SK-N-SH (cell line): ENCODE measurements around the gene TRABD2A. TPM values are rescaled to one million over a fixed set of nuclear protein-coding genes. Genes with fewer than 3 reads are reported as not detected.

Source experiments
- CTCF ChIA-PET: fragments of 300-600, 350-600 bp; formaldehyde crosslinking; extraction: SDS; loops from one replicate; lab custom pipeline; 2021; lab: Yijun Ruan, JAX
- POLR2A ChIA-PET: fragments of 350-600 bp; sonication (Branson Sonifier 250); formaldehyde crosslinking; extraction: SDS; loops from one replicate; lab custom pipeline; 2020; ENCODE audit warnings: antibody characterized with exemption, inconsistent platforms; lab: Yijun Ruan, JAX
- DNase-seq: peaks from one replicate; pipeline ENCODE4 v3.0.0; 2012
- H2AFZ ChIP-seq: fragments of 200-600 bp; sonication (generic); 2 replicates; pipeline ENCODE4 v1.8.1; 2016; ENCODE audit warnings: antibody characterized with exemption, mild to moderate bottlenecking, low read depth
- H3F3A ChIP-seq: fragments of 200-600 bp; sonication (generic); replicated peaks from 2 replicates; pipeline ENCODE3; 2016; ENCODE audit warnings: antibody characterized with exemption, mild to moderate bottlenecking; ENCODE audit not compliant: insufficient read depth
- H3K27ac ChIP-seq, 2 experiments: fragments of 200-500 bp in 1 of 2; fragments of 200-600 bp in 1 of 2; sonication (Bioruptor generic) in 1 of 2; sonication (generic), shearing (Covaris generic) in 1 of 2; 2 replicates each; pipeline versions ENCODE4 v1.5.1 to v1.6.1; 2014 to 2016; ENCODE audit warnings: low read depth in 2 of 2, inconsistent platforms in 1 of 2, low read length in 1 of 2, mild to moderate bottlenecking in 1 of 2, mixed read lengths in 1 of 2
- H3K27me3 ChIP-seq: fragments of 200-600 bp; sonication (generic), shearing (Covaris generic); 2 replicates; pipeline ENCODE4 v1.6.1; 2016; ENCODE audit warnings: mixed run types; ENCODE audit not compliant: insufficient read depth
- H3K36me3 ChIP-seq, 2 experiments: fragments of 200-500 bp in 1 of 2; fragments of 200-600 bp in 1 of 2; sonication (Bioruptor generic) in 1 of 2; sonication (generic) in 1 of 2; replicated peaks in 1 of 2; 2 replicates each; pipeline versions ENCODE3 to v1.5.1; 2014 to 2016; ENCODE audit warnings: low read length in 1 of 2, mild to moderate bottlenecking in 1 of 2; ENCODE audit not compliant: insufficient read depth in 2 of 2, control insufficient read depth in 1 of 2
- H3K4me1 ChIP-seq, 2 experiments: fragments of 200-500 bp in 1 of 2; fragments of 200-600 bp in 1 of 2; sonication (Bioruptor generic) in 1 of 2; sonication (generic), shearing (Covaris generic) in 1 of 2; 2 replicates each; pipeline versions ENCODE4 v1.5.1 to v1.6.1; 2014 to 2016; ENCODE audit warnings: low read depth in 1 of 2, low read length in 1 of 2, mixed run types in 1 of 2; ENCODE audit not compliant: insufficient read depth in 2 of 2, control insufficient read depth in 1 of 2
- H3K4me2 ChIP-seq: fragments of 200-600 bp; sonication (generic), shearing (Covaris generic); 2 replicates; pipeline ENCODE4 v1.6.1; 2017; ENCODE audit warnings: mixed run types
- H3K4me3 ChIP-seq, 2 experiments: fragments of 200-500 bp in 1 of 2; fragments of 200-600 bp in 1 of 2; sonication (Bioruptor generic) in 1 of 2; sonication (generic), shearing (Covaris generic) in 1 of 2; 2 replicates each; pipeline versions ENCODE4 v1.5.1 to v1.8.1; 2014 to 2016; ENCODE audit warnings: low read depth in 2 of 2, inconsistent platforms in 1 of 2, low read length in 1 of 2, mild to moderate bottlenecking in 1 of 2, mixed read lengths in 1 of 2, moderate library complexity in 1 of 2
- H3K79me2 ChIP-seq: fragments of 200-600 bp; sonication (generic); 2 replicates; pipeline ENCODE4 v1.8.1; 2017; ENCODE audit warnings: mild to moderate bottlenecking; ENCODE audit not compliant: insufficient read depth
- H3K9ac ChIP-seq: fragments of 200-600 bp; sonication (generic); 2 replicates; pipeline ENCODE4 v1.6.1; 2017; ENCODE audit warnings: mixed run types
- H3K9me2 ChIP-seq: fragments of 200-600 bp; sonication (generic); 2 replicates; pipeline ENCODE4 v1.6.1; 2017; ENCODE audit warnings: mixed run types
- H3K9me3 ChIP-seq: fragments of 200-600 bp; sonication (generic); 2 replicates; pipeline ENCODE4 v1.6.1; 2017; ENCODE audit warnings: mixed run types, mild to moderate bottlenecking, moderate library complexity
- H4K20me1 ChIP-seq: fragments of 200-600 bp; sonication (generic); 2 replicates; pipeline ENCODE4 v1.6.1; 2017; ENCODE audit warnings: mild to moderate bottlenecking, mixed run types; ENCODE audit not compliant: insufficient read depth
- ELF1 ChIP-seq: IDR thresholded peaks from 2 replicates; pipeline ENCODE4 v1.4.0; 2012
- FOSL2 ChIP-seq: IDR thresholded peaks from 2 replicates; pipeline ENCODE4 v1.4.0; 2012; ENCODE audit warnings: low read depth, mild to moderate bottlenecking, moderate library complexity, borderline replicate concordance
- FOXJ3 ChIP-seq: sonication (generic); formaldehyde crosslinking; IDR thresholded peaks from 2 replicates; pipeline ENCODE4 v1.5.1; 2020; ENCODE audit warnings: mild to moderate bottlenecking, missing genetic modification reagents
- FOXM1 ChIP-seq: IDR thresholded peaks from 2 replicates; pipeline ENCODE4 v1.4.0; 2012; ENCODE audit warnings: low read depth, mild to moderate bottlenecking
- GABPA ChIP-seq: IDR thresholded peaks from 2 replicates; pipeline ENCODE4 v1.4.0; 2012; ENCODE audit warnings: low read depth, mild to moderate bottlenecking
- MEF2A ChIP-seq: IDR thresholded peaks from 2 replicates; pipeline ENCODE4 v1.4.0; 2012; ENCODE audit warnings: low read depth, borderline replicate concordance
- NFIC ChIP-seq: IDR thresholded peaks from 2 replicates; pipeline ENCODE4 v1.4.0; 2012; ENCODE audit warnings: borderline replicate concordance
- RAD21 ChIP-seq: IDR thresholded peaks from 2 replicates; pipeline ENCODE4 v1.6.1; 2012; ENCODE audit warnings: mild to moderate bottlenecking, low read length
- RCOR1 ChIP-seq: fragments of 150-350 bp; IDR thresholded peaks from 2 replicates; pipeline ENCODE4 v1.6.1; 2017; ENCODE audit warnings: antibody characterized with exemption, low read length
- RXRA ChIP-seq: IDR thresholded peaks from 2 replicates; pipeline ENCODE4 v1.4.0; 2012; ENCODE audit warnings: low read depth, mild to moderate bottlenecking, borderline replicate concordance
- SMC3 ChIP-seq: IDR thresholded peaks from 2 replicates; pipeline ENCODE4 v1.6.1; 2012; ENCODE audit warnings: low read depth, low read length, improper control_type of control experiment
- TAF1 ChIP-seq: IDR thresholded peaks from 2 replicates; pipeline ENCODE4 v1.6.1; 2012; ENCODE audit warnings: low read depth, mild to moderate bottlenecking, low read length, moderate library complexity, borderline replicate concordance
- TCF12 ChIP-seq: IDR thresholded peaks from 2 replicates; pipeline ENCODE4 v1.4.0; 2012
- TEAD4 ChIP-seq: IDR thresholded peaks from 2 replicates; pipeline ENCODE4 v1.4.0; 2012; ENCODE audit warnings: mild to moderate bottlenecking, borderline replicate concordance; ENCODE audit not compliant: insufficient read depth
- WGBS: methylation state at CpG from one replicate; pipeline ENCODE4 v1.1.6; 2017; ENCODE audit warnings: low lambda C conversion rate; 5-methylcytosine and 5-hydroxymethylcytosine counted together
- polyA plus RNA-seq, 3 experiments: library from polyadenylated mRNA; depleted of rRNA; stranded (reverse); fragments of >200 nt; gene quantifications; 2 replicates each; pipeline ENCODE4 v1.2.3, GENCODE V29; 2012
- TF ChIP-seq, protein P1 (sequence below): IDR thresholded peaks from 2 replicates; pipeline ENCODE4 v1.4.0; 2012; ENCODE audit warnings: low read depth, borderline replicate concordance
- TF ChIP-seq, protein P2 (sequence below): fragments of 200-600 bp; sonication (generic); IDR thresholded peaks from 2 replicates; pipeline ENCODE4 v1.6.1; 2017; ENCODE audit warnings: antibody characterized with exemption, mild to moderate bottlenecking, moderate library complexity
- TF ChIP-seq, protein P3 (sequence below): IDR thresholded peaks from 2 replicates; pipeline ENCODE4 v1.4.0; 2012; ENCODE audit warnings: low read depth
- TF ChIP-seq, protein P4 (sequence below): IDR thresholded peaks from 2 replicates; pipeline ENCODE4 v1.6.1; 2012; ENCODE audit warnings: mild to moderate bottlenecking, low read depth, low read length, moderate library complexity

TRABD2A gene
- polyA plus RNA-seq, 1 of the 3 experiments (the other 2 are of a cell fraction): 3.0 TPM

DNA sequence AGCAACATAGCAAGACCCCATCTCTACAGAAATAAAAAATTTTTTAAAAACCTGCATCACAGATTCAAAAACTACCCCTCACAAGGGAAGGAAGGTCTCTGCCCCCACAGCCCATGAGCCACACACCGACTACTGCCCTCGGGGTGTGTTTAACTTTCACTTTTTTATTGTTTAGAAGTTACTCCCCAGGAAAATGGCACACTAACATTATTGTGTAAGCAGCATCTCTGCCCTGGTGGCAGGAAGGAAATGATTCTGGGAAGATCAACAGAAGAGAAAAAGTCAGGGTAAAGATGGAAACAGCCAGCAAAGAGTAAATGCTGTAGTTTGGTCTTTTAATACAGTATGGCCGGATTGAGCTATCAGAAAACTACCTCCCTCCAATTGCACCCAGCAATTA is 21.9 kb downstream of the TRABD2A start:
- TF ChIP-seq RXRA: no peak
- TF ChIP-seq, protein P1, sequence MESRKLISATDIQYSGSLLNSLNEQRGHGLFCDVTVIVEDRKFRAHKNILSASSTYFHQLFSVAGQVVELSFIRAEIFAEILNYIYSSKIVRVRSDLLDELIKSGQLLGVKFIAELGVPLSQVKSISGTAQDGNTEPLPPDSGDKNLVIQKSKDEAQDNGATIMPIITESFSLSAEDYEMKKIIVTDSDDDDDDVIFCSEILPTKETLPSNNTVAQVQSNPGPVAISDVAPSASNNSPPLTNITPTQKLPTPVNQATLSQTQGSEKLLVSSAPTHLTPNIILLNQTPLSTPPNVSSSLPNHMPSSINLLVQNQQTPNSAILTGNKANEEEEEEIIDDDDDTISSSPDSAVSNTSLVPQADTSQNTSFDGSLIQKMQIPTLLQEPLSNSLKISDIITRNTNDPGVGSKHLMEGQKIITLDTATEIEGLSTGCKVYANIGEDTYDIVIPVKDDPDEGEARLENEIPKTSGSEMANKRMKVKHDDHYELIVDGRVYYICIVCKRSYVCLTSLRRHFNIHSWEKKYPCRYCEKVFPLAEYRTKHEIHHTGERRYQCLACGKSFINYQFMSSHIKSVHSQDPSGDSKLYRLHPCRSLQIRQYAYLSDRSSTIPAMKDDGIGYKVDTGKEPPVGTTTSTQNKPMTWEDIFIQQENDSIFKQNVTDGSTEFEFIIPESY: no peak
- no peak for TF ChIP-seq RAD21
- TF ChIP-seq FOXJ3 (CRISPR knock-in tag): no peak
- TF ChIP-seq FOXM1: no peak
- no peak for TF ChIP-seq RCOR1
- no peak for TF ChIP-seq GABPA
- no peak for TF ChIP-seq TCF12
- no peak for TF ChIP-seq NFIC
- no peak for TF ChIP-seq MEF2A
- no peak for TF ChIP-seq ELF1
- TF ChIP-seq SMC3: no peak
- TF ChIP-seq FOSL2: no peak
- TF ChIP-seq TAF1: no peak
- TF ChIP-seq TEAD4: no peak
- TF ChIP-seq, protein P2, sequence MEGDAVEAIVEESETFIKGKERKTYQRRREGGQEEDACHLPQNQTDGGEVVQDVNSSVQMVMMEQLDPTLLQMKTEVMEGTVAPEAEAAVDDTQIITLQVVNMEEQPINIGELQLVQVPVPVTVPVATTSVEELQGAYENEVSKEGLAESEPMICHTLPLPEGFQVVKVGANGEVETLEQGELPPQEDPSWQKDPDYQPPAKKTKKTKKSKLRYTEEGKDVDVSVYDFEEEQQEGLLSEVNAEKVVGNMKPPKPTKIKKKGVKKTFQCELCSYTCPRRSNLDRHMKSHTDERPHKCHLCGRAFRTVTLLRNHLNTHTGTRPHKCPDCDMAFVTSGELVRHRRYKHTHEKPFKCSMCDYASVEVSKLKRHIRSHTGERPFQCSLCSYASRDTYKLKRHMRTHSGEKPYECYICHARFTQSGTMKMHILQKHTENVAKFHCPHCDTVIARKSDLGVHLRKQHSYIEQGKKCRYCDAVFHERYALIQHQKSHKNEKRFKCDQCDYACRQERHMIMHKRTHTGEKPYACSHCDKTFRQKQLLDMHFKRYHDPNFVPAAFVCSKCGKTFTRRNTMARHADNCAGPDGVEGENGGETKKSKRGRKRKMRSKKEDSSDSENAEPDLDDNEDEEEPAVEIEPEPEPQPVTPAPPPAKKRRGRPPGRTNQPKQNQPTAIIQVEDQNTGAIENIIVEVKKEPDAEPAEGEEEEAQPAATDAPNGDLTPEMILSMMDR: no peak
- TF ChIP-seq, protein P3, sequence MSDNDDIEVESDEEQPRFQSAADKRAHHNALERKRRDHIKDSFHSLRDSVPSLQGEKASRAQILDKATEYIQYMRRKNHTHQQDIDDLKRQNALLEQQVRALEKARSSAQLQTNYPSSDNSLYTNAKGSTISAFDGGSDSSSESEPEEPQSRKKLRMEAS: no peak
- TF ChIP-seq, protein P4, sequence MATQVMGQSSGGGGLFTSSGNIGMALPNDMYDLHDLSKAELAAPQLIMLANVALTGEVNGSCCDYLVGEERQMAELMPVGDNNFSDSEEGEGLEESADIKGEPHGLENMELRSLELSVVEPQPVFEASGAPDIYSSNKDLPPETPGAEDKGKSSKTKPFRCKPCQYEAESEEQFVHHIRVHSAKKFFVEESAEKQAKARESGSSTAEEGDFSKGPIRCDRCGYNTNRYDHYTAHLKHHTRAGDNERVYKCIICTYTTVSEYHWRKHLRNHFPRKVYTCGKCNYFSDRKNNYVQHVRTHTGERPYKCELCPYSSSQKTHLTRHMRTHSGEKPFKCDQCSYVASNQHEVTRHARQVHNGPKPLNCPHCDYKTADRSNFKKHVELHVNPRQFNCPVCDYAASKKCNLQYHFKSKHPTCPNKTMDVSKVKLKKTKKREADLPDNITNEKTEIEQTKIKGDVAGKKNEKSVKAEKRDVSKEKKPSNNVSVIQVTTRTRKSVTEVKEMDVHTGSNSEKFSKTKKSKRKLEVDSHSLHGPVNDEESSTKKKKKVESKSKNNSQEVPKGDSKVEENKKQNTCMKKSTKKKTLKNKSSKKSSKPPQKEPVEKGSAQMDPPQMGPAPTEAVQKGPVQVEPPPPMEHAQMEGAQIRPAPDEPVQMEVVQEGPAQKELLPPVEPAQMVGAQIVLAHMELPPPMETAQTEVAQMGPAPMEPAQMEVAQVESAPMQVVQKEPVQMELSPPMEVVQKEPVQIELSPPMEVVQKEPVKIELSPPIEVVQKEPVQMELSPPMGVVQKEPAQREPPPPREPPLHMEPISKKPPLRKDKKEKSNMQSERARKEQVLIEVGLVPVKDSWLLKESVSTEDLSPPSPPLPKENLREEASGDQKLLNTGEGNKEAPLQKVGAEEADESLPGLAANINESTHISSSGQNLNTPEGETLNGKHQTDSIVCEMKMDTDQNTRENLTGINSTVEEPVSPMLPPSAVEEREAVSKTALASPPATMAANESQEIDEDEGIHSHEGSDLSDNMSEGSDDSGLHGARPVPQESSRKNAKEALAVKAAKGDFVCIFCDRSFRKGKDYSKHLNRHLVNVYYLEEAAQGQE: no peak
- CTCF ChIA-PET: interaction anchor here (1.7 kb wide), 1 partner anchor 361 kb away, joined by 6 read pairs; no protein-coding TSS in a partner anchor
- POLR2A ChIA-PET: no interaction called here

More for the DNA sequence above, 21.9 kb downstream of the TRABD2A start:
- no peaks in the 10 kb centered on the region for H3K4me1 ChIP-seq
- H3F3A ChIP-seq: no peaks in the 10 kb centered on the region
- H3K9me2 ChIP-seq: no peaks in the 10 kb centered on the region
- DNase-seq: no peak
- no peaks in the 10 kb centered on the region for H4K20me1 ChIP-seq
- no peak overlapping the region for H3K27ac ChIP-seq
- no peak overlapping the region for H3K4me3 ChIP-seq
- H2AFZ ChIP-seq: no peak overlapping the region
- H3K27me3 ChIP-seq: peaks cover 23% of the 10 kb centered on the region; the same call in 1 of the 2 replicates
- no peak overlapping the region for H3K4me2 ChIP-seq
- H3K36me3 ChIP-seq: no peaks in the 10 kb centered on the region
- no peaks in the 10 kb centered on the region for H3K9me3 ChIP-seq
- H3K79me2 ChIP-seq: no peaks in the 10 kb centered on the region
- no peak overlapping the region for H3K9ac ChIP-seq
- WGBS: 17% methylated on average over 3 of the region's 3 CpGs
